ENCODE data around the gene PDSS1. TPM values are rescaled to one million over a fixed set of nuclear protein-coding genes. Genes with fewer than 3 reads are reported as not detected.

PDSS1 gene
- total RNA-seq, 1 donor from 2014 or later = 20.8 TPM

- intact Hi-C loops (cut with micrococcal nuclease) = no loop called here
Observed at GRCh38 chr10:26790221-26790995, 92.9 kb downstream of the PDSS1 start.

GRCh38 chr10:26792758-26793495 is 95.4 kb downstream of the PDSS1 start:
- intact Hi-C loops (cut with micrococcal nuclease) = no loop called here

Other genes starting within 250 kb of the PDSS1 start
- gene ABI1, start 163.3 kb downstream of the PDSS1 start, total RNA-seq = 59.3 and 59.9 TPM in 2 replicates